RWPE2 (cell line): ENCODE measurements around the gene ZBTB20.

Experiments used
- ATAC-seq: fragments of 200-7000 bp; cut with Tn5 transposase; 3 replicates; pipeline ENCODE4 v1.9.1; 2021; ENCODE audit warnings: low read depth
- DNase-seq: peaks from one replicate; pipeline ENCODE4 v3.0.0-alpha.2; 2020; ENCODE audit warnings: low spot score
- H3K27ac ChIP-seq: fragments of 450-650 bp; 2 replicates; pipeline ENCODE4 v1.5.1; 2017; ENCODE audit warnings: mild to moderate bottlenecking; ENCODE audit not compliant: poor library complexity, severe bottlenecking
- H3K27me3 ChIP-seq: fragments of 250-450 bp; sonication (Bioruptor Pico); 2 replicates; pipeline ENCODE4 v1.5.1; 2021; ENCODE audit warnings: mild to moderate bottlenecking, moderate library complexity; ENCODE audit not compliant: insufficient read depth, poor library complexity, severe bottlenecking
- H3K36me3 ChIP-seq: fragments of 250-450 bp; sonication (Bioruptor Pico); 2 replicates; pipeline ENCODE4 v1.5.1; 2020; ENCODE audit warnings: low read depth, mild to moderate bottlenecking, moderate library complexity
- H3K4me1 ChIP-seq: fragments of 250-450 bp; sonication (Bioruptor Pico); 2 replicates; pipeline ENCODE4 v1.5.1; 2021; ENCODE audit warnings: mild to moderate bottlenecking, moderate library complexity; ENCODE audit not compliant: insufficient read depth, poor library complexity, severe bottlenecking
- H3K4me3 ChIP-seq: fragments of 250-450 bp; sonication (Bioruptor Pico); 2 replicates; pipeline ENCODE4 v1.5.1; 2021; ENCODE audit warnings: mild to moderate bottlenecking, moderate library complexity; ENCODE audit not compliant: severe bottlenecking
- H3K9me3 ChIP-seq: fragments of 250-450 bp; sonication (Bioruptor Pico); 2 replicates; pipeline ENCODE4 v1.5.1; 2021; ENCODE audit warnings: mild to moderate bottlenecking, moderate library complexity; ENCODE audit not compliant: severe bottlenecking
- TF ChIP-seq, protein P1 (sequence below): fragments of 450-650 bp; IDR thresholded peaks from one replicate; pipeline ENCODE4 v1.5.1; 2017; ENCODE audit warnings: mild to moderate bottlenecking, moderate library complexity; ENCODE audit not compliant: poor library complexity, severe bottlenecking

The ZBTB20 gene

DNA sequence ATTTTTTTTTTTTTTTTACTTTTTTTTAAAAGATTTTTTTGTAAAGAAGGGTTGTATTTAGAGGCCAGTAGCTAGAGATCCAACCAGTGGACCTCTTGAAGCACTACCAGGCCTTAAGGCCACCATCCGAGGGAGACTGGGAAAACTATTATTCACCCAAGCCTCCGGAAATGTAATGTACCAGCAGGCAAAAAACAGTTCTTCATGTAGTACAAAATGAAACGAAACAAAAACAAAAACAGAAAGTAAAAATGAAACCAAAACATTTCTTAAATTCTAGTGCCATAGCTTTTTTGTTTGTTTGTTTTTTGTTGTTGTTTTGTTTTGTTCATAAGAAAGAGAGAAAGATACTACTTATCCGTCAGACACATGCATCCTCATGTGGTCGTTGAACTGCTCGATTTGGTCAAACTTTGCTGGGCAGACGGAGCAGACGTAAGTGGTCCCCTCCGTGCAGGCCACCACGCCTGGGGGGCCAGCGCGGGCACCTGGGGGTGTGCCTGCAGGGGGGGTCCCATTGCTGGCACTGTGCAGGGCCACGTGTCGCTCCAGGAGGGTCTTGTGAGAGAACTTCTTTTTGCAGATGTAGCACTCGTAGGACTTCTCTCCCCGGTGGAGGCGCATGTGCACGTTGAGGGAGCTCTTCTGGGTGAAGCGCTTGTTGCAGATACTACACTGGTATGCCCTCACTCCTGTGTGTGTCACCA is 808.3 kb downstream of the ZBTB20 start:
- no peak overlapping the region for H3K4me3 ChIP-seq
- no peaks in the 10 kb centered on the region for H3K4me1 ChIP-seq
- no peaks in the 10 kb centered on the region for H3K27me3 ChIP-seq
- no peaks in the 10 kb centered on the region for H3K9me3 ChIP-seq
- ATAC-seq (no peak), DNase-seq (no peak)
- TF ChIP-seq, protein P1, sequence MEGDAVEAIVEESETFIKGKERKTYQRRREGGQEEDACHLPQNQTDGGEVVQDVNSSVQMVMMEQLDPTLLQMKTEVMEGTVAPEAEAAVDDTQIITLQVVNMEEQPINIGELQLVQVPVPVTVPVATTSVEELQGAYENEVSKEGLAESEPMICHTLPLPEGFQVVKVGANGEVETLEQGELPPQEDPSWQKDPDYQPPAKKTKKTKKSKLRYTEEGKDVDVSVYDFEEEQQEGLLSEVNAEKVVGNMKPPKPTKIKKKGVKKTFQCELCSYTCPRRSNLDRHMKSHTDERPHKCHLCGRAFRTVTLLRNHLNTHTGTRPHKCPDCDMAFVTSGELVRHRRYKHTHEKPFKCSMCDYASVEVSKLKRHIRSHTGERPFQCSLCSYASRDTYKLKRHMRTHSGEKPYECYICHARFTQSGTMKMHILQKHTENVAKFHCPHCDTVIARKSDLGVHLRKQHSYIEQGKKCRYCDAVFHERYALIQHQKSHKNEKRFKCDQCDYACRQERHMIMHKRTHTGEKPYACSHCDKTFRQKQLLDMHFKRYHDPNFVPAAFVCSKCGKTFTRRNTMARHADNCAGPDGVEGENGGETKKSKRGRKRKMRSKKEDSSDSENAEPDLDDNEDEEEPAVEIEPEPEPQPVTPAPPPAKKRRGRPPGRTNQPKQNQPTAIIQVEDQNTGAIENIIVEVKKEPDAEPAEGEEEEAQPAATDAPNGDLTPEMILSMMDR = no peak
- H3K36me3 ChIP-seq = no peaks in the 10 kb centered on the region
- no peak overlapping the region for H3K27ac ChIP-seq

DNA sequence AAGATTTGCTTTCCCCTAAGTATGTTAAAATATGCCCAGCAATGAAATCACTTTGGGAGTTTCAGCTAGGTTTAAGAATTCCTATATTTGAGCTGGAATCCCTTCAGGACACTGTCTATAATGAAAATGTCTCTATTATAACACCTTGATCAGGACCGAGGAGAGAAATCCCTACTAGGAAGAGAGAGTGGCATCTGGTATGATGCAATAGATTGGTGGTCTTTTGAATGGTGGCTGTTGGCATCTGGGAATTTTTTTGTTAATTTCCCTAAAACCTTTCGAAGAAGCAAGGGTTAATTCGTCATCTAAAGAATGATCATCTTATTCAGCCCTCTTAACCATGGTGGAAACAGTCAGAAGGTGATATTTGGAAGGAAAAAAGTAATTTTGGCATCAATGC is 810.2 kb downstream of the ZBTB20 start:
- Histone ChIP-seq H3K9me3 (no peaks in the 10 kb centered on the region), H3K36me3 (no peaks in the 10 kb centered on the region), H3K4me3 (no peak overlapping the region), H3K4me1 (no peaks in the 10 kb centered on the region), H3K27me3 (no peaks in the 10 kb centered on the region), H3K27ac (no peak overlapping the region)
- TF ChIP-seq, protein P1 = no peak
- ATAC-seq (no peak), DNase-seq (no peak)

DNA sequence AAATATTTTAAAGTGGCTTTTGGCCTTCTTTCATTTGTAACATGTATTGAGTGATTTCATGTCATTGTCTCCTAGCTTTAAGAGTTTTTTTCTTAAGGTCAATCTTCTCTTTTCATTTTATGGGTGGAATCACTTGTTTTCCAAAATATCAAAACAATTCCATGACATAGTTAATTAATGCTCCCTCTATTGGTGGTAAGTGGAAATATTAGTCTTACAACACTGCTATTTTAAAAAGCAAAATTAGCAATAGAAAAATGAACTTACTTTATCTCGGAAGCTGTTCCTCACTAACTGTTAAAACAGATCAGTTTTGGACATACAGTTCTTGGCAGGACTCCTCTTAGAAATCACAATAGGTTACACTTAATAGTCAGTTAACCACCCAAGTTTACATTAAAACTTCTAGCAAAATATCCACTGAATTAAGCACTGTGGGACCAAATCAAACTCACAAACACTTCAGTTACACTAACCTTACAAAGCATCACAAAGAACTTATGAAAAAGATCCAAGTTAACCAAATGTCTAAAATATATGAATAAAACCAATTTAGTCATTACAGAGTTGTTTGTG is 810.9 kb downstream of the ZBTB20 start:
- Histone ChIP-seq H3K36me3 (no peaks in the 10 kb centered on the region), H3K27me3 (no peaks in the 10 kb centered on the region), H3K4me1 (no peaks in the 10 kb centered on the region), H3K4me3 (no peak overlapping the region), H3K9me3 (no peaks in the 10 kb centered on the region), H3K27ac (no peak overlapping the region)
- no peak for ATAC-seq
- TF ChIP-seq, protein P1 = peak; percentile 65
- no peak for DNase-seq

DNA sequence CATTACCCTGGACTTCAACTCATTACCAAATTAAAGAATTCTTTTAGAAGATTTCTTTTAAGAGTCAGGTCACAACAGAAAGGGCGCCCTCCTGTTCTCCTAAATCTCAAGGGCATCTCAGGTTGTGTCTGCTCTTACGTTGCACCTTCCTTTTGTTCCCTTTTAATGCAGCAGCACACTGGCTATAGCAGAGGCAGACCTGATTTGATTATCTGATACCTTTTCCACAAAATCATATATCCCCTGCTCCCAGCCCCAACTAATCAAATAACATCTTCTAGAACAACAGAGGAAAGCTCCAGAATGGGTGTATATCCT is 813.2 kb downstream of the ZBTB20 start:
- H3K27ac ChIP-seq = no peak overlapping the region
- ATAC-seq = no peak
- no peaks in the 10 kb centered on the region for H3K27me3 ChIP-seq
- DNase-seq = no peak
- no peaks in the 10 kb centered on the region for H3K4me1 ChIP-seq
- H3K36me3 ChIP-seq = no peaks in the 10 kb centered on the region
- TF ChIP-seq, protein P1 = no peak
- no peaks in the 10 kb centered on the region for H3K9me3 ChIP-seq
- no peak overlapping the region for H3K4me3 ChIP-seq

DNA sequence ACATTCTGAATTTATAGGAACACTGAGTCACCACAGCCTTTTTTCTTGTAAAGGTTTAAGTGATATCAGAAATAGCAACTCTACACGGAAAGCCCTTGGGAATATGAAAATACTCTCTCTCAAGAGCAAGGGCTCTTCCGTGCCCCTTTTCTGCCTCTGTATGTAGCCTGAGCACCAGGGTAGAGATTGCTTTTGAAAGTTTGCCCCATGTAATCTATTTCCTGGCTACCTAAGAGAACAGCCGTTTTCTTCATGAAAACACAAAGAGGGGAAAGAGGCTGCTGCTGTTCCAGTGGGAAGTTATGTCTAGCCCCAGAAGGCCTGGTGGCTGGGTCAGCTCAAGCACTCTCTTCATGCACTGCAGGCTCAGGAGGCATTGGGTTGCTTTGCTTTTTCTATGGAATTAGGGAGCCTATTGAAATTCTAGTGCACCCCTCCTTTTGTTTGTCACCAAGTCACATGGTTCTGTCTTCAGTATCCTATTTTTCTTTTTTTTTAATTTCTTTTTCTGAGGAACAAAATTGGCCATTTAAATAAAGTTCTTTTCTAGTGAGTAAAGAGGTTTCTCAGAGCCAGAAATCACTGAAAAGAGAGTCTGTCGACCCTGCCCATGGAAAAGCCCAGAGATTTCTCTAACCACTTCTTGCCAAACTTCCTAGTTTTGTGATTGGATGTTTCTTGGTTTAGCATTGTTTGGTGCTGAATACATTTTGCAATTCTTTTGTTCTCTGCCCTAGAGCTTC is 813.7 kb downstream of the ZBTB20 start:
- Histone ChIP-seq H3K27me3 (no peaks in the 10 kb centered on the region), H3K4me3 (no peak overlapping the region), H3K27ac (no peak overlapping the region), H3K9me3 (no peaks in the 10 kb centered on the region), H3K36me3 (no peaks in the 10 kb centered on the region), H3K4me1 (no peaks in the 10 kb centered on the region)
- TF ChIP-seq, protein P1 = no peak
- ATAC-seq = no peak
- no peak for DNase-seq
